Measurements from ENCODE around the gene ERC1.
"Not testable (repeated sequence)": the region's sequence is repeated elsewhere in the genome, so short reads cannot be mapped to it uniquely, and the experiment has no call there.

Gene ERC1

GRCh38 chr12:991350-992333, 619 bp downstream of the ERC1 start:
- Mint-ChIP-seq H3K9me3 (no peaks in the 10 kb centered on the region), H3K4me1 (peaks cover 31% of the 10 kb centered on the region), H3K27me3 (no peaks in the 10 kb centered on the region), H3K4me3 (peak overlapping the region; percentile 93), H3K36me3 (ENCODE audit: insufficient read depth) (peaks cover 12% of the 10 kb centered on the region), H3K27ac (ENCODE audit: low read depth) (peak overlapping the region; percentile 93)
- ATAC-seq (replicated peaks; ENCODE audit: extremely low read depth, poor library complexity, severe bottlenecking) (peak; percentile 26), DNase-seq (ENCODE audit: low spot score in 2 of 2) (peak in 1 of 2 donors; percentile 13)

GRCh38 chr12:992647-993046, 1.6 kb downstream of the ERC1 start:
- no peaks in the 10 kb centered on the region for H3K27me3 Mint-ChIP-seq
- peak overlapping the region; percentile 93 for H3K4me3 Mint-ChIP-seq
- H3K9me3 Mint-ChIP-seq = no peaks in the 10 kb centered on the region
- H3K4me1 Mint-ChIP-seq = peaks cover 36% of the 10 kb centered on the region
- DNase-seq (ENCODE audit: low spot score in 2 of 2) = no peak
- no peak for ATAC-seq (replicated peaks; ENCODE audit: extremely low read depth, poor library complexity, severe bottlenecking)
- peaks cover 12% of the 10 kb centered on the region for H3K36me3 Mint-ChIP-seq (ENCODE audit: insufficient read depth)
- no peak overlapping the region for H3K27ac Mint-ChIP-seq (ENCODE audit: low read depth)

GRCh38 chr12:996881-997280, 5.9 kb downstream of the ERC1 start:
- Mint-ChIP-seq H3K27me3 (no peaks in the 10 kb centered on the region), H3K4me1 (peaks cover 20% of the 10 kb centered on the region), H3K27ac (ENCODE audit: low read depth) (no peak overlapping the region), H3K9me3 (no peaks in the 10 kb centered on the region), H3K4me3 (no peak overlapping the region), H3K36me3 (ENCODE audit: insufficient read depth) (peaks cover 2% of the 10 kb centered on the region)
- no peak for DNase-seq (ENCODE audit: low spot score in 2 of 2)
- ATAC-seq (replicated peaks; ENCODE audit: extremely low read depth, poor library complexity, severe bottlenecking) = no peak

GRCh38 chr12:997505-997904, 6.5 kb downstream of the ERC1 start:
- Mint-ChIP-seq H3K27ac (ENCODE audit: low read depth) (no peak overlapping the region), H3K36me3 (ENCODE audit: insufficient read depth) (peaks cover 2% of the 10 kb centered on the region), H3K4me3 (no peak overlapping the region), H3K27me3 (no peaks in the 10 kb centered on the region), H3K9me3 (no peaks in the 10 kb centered on the region), H3K4me1 (peaks cover 19% of the 10 kb centered on the region)
- DNase-seq (ENCODE audit: low spot score in 2 of 2) (no peak), ATAC-seq (replicated peaks; ENCODE audit: extremely low read depth, poor library complexity, severe bottlenecking) (no peak)

- H3K9me3 Mint-ChIP-seq = no peaks in the 10 kb centered on the region
- no peak overlapping the region for H3K27ac Mint-ChIP-seq (ENCODE audit: low read depth)
- peaks cover 2% of the 10 kb centered on the region for H3K36me3 Mint-ChIP-seq (ENCODE audit: insufficient read depth)
- no peak overlapping the region for H3K4me3 Mint-ChIP-seq
- DNase-seq (ENCODE audit: low spot score in 2 of 2) = no peak
- peaks cover 19% of the 10 kb centered on the region for H3K4me1 Mint-ChIP-seq
- ATAC-seq (replicated peaks; ENCODE audit: extremely low read depth, poor library complexity, severe bottlenecking) = no peak
- H3K27me3 Mint-ChIP-seq = no peaks in the 10 kb centered on the region
Observed at GRCh38 chr12:998020-998874, 7.2 kb downstream of the ERC1 start.

- H3K4me3 Mint-ChIP-seq; H3K36me3 Mint-ChIP-seq (ENCODE audit: insufficient read depth); ATAC-seq (replicated peaks; ENCODE audit: extremely low read depth, poor library complexity, severe bottlenecking); H3K9me3 Mint-ChIP-seq; H3K27ac Mint-ChIP-seq (ENCODE audit: low read depth); H3K27me3 Mint-ChIP-seq; DNase-seq (ENCODE audit: low spot score in 2 of 2): not testable (repeated sequence)
- peaks cover 19% of the 10 kb centered on the region for H3K4me1 Mint-ChIP-seq
Observed at GRCh38 chr12:999736-1000135, 8.7 kb downstream of the ERC1 start.

GRCh38 chr12:1001507-1001906, 10.5 kb downstream of the ERC1 start:
- Mint-ChIP-seq H3K36me3 (ENCODE audit: insufficient read depth) (peaks cover 2% of the 10 kb centered on the region), H3K4me1 (peaks cover 12% of the 10 kb centered on the region), H3K4me3 (no peak overlapping the region), H3K27me3 (no peaks in the 10 kb centered on the region), H3K9me3 (no peaks in the 10 kb centered on the region), H3K27ac (ENCODE audit: low read depth) (no peak overlapping the region)
- DNase-seq (ENCODE audit: low spot score in 2 of 2) = no peak
- ATAC-seq (replicated peaks; ENCODE audit: extremely low read depth, poor library complexity, severe bottlenecking) = no peak

GRCh38 chr12:1003600-1004271, 12.7 kb downstream of the ERC1 start:
- Mint-ChIP-seq H3K4me3 (no peak overlapping the region), H3K27ac (ENCODE audit: low read depth) (no peak overlapping the region), H3K36me3 (ENCODE audit: insufficient read depth) (peaks cover 2% of the 10 kb centered on the region), H3K9me3 (no peaks in the 10 kb centered on the region), H3K4me1 (peaks cover 8% of the 10 kb centered on the region), H3K27me3 (no peaks in the 10 kb centered on the region)
- ATAC-seq (replicated peaks; ENCODE audit: extremely low read depth, poor library complexity, severe bottlenecking) = no peak
- no peak for DNase-seq (ENCODE audit: low spot score in 2 of 2)

GRCh38 chr12:1006255-1006654, 15.2 kb downstream of the ERC1 start:
- no peak for DNase-seq (ENCODE audit: low spot score in 2 of 2)
- Mint-ChIP-seq H3K36me3 (ENCODE audit: insufficient read depth) (peaks cover under 1% of the 10 kb centered on the region), H3K4me1 (peaks cover 8% of the 10 kb centered on the region), H3K4me3 (no peak overlapping the region), H3K27ac (ENCODE audit: low read depth) (no peak overlapping the region), H3K27me3 (no peaks in the 10 kb centered on the region), H3K9me3 (no peaks in the 10 kb centered on the region)
- no peak for ATAC-seq (replicated peaks; ENCODE audit: extremely low read depth, poor library complexity, severe bottlenecking)

GRCh38 chr12:1007276-1007675, 16.3 kb downstream of the ERC1 start:
- Mint-ChIP-seq H3K27ac (ENCODE audit: low read depth) (no peak overlapping the region), H3K36me3 (ENCODE audit: insufficient read depth) (no peaks in the 10 kb centered on the region), H3K4me1 (peaks cover 8% of the 10 kb centered on the region), H3K4me3 (no peak overlapping the region), H3K27me3 (no peaks in the 10 kb centered on the region), H3K9me3 (no peaks in the 10 kb centered on the region)
- DNase-seq (ENCODE audit: low spot score in 2 of 2) (no peak), ATAC-seq (replicated peaks; ENCODE audit: extremely low read depth, poor library complexity, severe bottlenecking) (no peak)

GRCh38 chr12:1007994-1008393, 17.0 kb downstream of the ERC1 start:
- H3K4me1 Mint-ChIP-seq = peaks cover 8% of the 10 kb centered on the region
- no peaks in the 10 kb centered on the region for H3K9me3 Mint-ChIP-seq
- H3K27me3 Mint-ChIP-seq = no peaks in the 10 kb centered on the region
- H3K27ac Mint-ChIP-seq (ENCODE audit: low read depth) = no peak overlapping the region
- no peaks in the 10 kb centered on the region for H3K36me3 Mint-ChIP-seq (ENCODE audit: insufficient read depth)
- no peak overlapping the region for H3K4me3 Mint-ChIP-seq
- DNase-seq (ENCODE audit: low spot score in 2 of 2) (no peak), ATAC-seq (replicated peaks; ENCODE audit: extremely low read depth, poor library complexity, severe bottlenecking) (no peak)

- Mint-ChIP-seq H3K36me3 (ENCODE audit: insufficient read depth) (no peaks in the 10 kb centered on the region), H3K4me3 (no peak overlapping the region), H3K4me1 (peaks cover 8% of the 10 kb centered on the region), H3K27me3 (no peaks in the 10 kb centered on the region), H3K27ac (ENCODE audit: low read depth) (no peak overlapping the region), H3K9me3 (no peaks in the 10 kb centered on the region)
- DNase-seq (ENCODE audit: low spot score in 2 of 2) (no peak), ATAC-seq (replicated peaks; ENCODE audit: extremely low read depth, poor library complexity, severe bottlenecking) (no peak)
Observed at GRCh38 chr12:1011091-1011490, 20.1 kb downstream of the ERC1 start.
